Duodenal mucosa (tissue), 2 donors: ENCODE measurements around the gene COBL.

Experiments used
- H3K27ac ChIP-seq: one replicate; pipeline ENCODE4 v1.7.0; 2013; ENCODE audit warnings: low read depth, low read length
- H3K27me3 ChIP-seq, 2 donors: one replicate each; pipeline ENCODE4 v1.7.0; 2013; ENCODE audit warnings: low read length in 2 of 2, control low read depth in 1 of 2; ENCODE audit not compliant: insufficient read depth in 2 of 2, control insufficient read depth in 1 of 2
- H3K36me3 ChIP-seq, 2 donors: one replicate each; pipeline ENCODE4 v1.7.0; 2013; ENCODE audit warnings: low read length in 2 of 2, control low read depth in 1 of 2; ENCODE audit not compliant: insufficient read depth in 2 of 2, control insufficient read depth in 1 of 2
- H3K4me1 ChIP-seq, 2 donors: one replicate each; pipeline ENCODE4 v1.7.0; 2013; ENCODE audit warnings: low read length in 2 of 2, control low read depth in 1 of 2; ENCODE audit not compliant: insufficient read depth in 2 of 2, control insufficient read depth in 1 of 2
- H3K4me3 ChIP-seq, 2 donors: one replicate each; pipeline ENCODE4 v1.7.0; 2013; ENCODE audit warnings: low read length in 2 of 2, low read depth in 1 of 2
- H3K9ac ChIP-seq, 2 donors: one replicate each; pipeline ENCODE4 v1.7.0; 2013; ENCODE audit warnings: low read length in 2 of 2, low read depth in 1 of 2
- H3K9me3 ChIP-seq, 2 donors: one replicate each; pipeline ENCODE4 v1.7.0; 2013; ENCODE audit warnings: low read length in 2 of 2, control low read depth in 1 of 2; ENCODE audit not compliant: control insufficient read depth in 1 of 2

Gene COBL

DNA sequence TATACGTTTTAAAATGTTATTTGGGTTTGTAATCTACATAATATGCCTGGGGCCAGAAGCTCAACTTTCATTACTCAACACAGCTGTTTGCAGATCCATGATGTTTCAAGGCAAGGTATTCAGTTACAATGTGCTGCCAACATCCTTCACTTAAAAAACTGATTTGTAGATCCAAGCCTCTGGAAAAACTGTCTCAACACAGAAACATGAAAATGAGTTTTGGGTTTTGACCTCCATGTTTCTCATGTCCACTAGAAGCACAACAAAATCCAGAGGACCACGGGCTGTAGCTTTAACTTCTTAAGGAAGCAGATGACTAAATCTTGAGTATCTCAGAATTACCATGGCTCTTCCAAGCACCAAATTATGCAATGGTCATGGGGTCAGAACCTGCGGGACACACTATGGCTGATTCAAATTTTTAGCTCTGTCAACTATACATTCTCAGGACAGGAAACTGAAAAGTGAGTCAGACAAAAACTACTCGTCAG lies 286.9 kb downstream of the COBL start:
- H3K27ac ChIP-seq: no peak overlapping the region
- H3K27me3 ChIP-seq: no peaks in the 10 kb centered on the region
- no peak overlapping the region for H3K9ac ChIP-seq
- no peaks in the 10 kb centered on the region for H3K9me3 ChIP-seq
- H3K4me3 ChIP-seq: no peak overlapping the region
- H3K36me3 ChIP-seq: peaks cover 0 to 37% of the 10 kb centered on the region in 2 donors
- H3K4me1 ChIP-seq: peaks cover 0 to 11% of the 10 kb centered on the region in 2 donors

DNA sequence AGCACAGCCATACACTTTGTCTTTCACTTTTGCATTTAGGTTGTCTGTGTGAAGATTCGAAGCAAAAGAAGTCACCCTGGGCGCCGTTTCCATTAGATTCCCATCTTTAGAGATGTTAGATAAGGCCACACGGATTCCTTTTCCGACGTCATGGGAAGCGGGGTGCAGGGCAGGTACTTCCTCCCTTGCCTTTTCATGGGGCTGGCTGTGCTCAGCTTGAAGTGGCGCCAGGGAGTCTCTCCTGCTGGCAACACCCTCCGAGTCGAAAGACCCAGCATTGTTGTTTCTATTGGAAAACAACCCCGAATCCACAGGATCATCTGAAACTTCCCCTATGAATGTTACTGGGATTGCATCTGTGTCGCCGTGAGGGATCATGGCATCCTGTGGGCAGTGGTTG lies 287.5 kb downstream of the COBL start:
- Histone ChIP-seq H3K4me3 (no peak overlapping the region), H3K9ac (no peak overlapping the region), H3K9me3 (no peaks in the 10 kb centered on the region), H3K27ac (no peak overlapping the region), H3K36me3 (peaks cover 0 to 40% of the 10 kb centered on the region in 2 donors), H3K27me3 (no peaks in the 10 kb centered on the region), H3K4me1 (peaks cover 0 to 5% of the 10 kb centered on the region in 2 donors)

DNA sequence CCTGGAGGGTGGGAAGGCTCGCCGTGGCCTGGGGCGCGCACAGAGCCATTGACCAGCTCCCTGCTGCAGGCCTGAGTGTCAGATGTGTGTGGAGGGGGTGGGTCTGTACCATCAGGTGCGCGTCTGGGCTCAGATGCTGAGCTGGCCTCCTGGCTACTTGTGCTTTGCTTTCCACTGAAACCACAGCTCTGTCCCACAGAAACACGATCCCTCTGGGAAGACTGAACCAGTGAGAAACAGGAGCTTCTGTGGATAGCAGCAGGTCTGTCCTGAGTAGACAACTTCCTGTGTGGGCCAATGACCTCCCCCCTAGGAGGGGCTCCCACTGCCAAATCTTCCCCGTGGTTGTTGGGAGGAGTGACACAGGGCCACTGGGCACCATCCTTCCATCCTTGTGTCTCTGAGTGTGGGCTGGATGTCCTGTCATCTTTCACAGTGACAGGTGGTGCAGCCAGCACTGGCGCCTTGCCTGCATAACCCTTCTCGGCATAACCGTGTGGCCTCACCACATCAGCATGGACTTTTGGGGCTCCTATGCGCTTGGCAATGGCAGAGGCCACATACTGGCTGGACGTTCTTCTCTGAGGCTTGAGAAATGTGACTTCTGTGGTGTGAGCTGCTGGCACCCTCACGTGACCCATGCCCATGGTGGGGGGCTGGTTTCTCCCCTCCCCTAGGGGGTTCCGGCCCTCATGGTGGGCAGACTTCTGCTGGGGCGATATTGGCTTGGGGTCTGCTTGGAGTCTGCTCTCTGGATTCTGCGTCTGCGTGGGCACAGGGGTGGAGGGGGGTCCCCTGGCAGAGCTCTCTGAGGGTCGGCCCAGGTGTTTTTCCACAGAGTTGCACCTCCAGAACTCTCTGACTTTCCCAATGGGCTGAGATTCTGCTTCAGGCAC lies 288.4 kb downstream of the COBL start:
- H3K27me3 ChIP-seq: no peaks in the 10 kb centered on the region
- no peaks in the 10 kb centered on the region for H3K4me1 ChIP-seq
- no peaks in the 10 kb centered on the region for H3K9me3 ChIP-seq
- no peak overlapping the region for H3K27ac ChIP-seq
- H3K9ac ChIP-seq: no peak overlapping the region
- peaks cover 0 to 40% of the 10 kb centered on the region in 2 donors for H3K36me3 ChIP-seq
- H3K4me3 ChIP-seq: no peak overlapping the region

DNA sequence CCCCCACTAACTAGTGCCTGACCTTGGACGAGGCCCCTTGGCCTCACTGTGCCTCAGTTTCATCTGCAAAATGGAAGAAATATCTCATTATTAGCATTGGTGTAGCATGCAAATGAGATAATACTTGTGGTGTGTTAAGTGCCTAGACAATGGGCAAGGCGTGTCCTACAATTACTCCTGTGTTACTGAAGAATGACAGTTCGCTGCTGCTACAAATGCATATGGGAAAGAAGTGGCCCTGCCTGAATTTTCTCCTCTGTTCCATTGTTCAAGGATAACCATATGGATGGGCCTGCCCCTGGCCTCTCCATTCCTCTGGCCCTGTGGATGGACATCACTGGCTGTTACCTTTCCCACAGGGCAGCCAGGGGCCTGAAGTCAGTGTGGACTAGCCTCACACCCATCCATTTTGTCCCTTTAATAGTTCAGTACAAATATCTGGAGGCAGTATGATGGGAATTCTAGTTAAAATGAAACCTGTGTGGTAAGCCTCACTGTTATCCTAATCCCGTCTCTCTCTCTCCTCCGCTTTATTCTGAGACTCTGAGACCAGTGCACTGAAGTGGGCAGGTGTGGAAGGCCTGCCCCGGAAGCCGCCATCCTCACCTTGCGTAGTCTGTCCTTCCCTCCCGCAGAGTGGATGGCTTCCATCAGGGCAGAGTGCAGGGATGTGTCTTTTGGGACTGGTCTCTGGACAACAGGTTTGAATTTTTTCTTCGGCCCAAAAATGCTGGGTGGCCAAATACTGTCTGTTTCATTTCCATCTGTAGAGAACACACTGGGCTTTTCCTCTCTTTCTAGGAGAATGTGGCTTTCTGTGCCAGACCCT lies 289.3 kb downstream of the COBL start:
- H3K27ac ChIP-seq: no peak overlapping the region

DNA sequence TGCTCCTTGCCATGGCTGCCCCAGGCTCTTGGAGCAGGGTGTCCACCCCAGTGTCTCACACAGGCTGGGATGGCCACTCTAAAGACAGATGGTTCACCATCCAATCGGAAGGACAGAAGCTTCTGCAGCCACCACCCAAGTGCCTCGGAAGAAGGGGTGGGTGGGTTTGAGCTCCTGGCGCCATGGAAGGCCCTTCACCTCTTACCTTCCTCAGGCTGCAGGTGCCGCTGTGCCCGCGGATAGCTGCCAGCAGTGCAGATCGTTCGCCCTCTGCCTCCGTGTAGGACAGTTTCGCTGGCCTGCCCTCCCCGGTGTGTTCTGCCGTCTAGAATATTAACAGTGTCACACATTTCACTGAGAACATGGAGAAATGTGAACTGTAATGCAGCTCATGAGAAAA lies 290.3 kb downstream of the COBL start:
- Histone ChIP-seq H3K27ac (no peak overlapping the region), H3K36me3 (peaks cover 0 to 40% of the 10 kb centered on the region in 2 donors), H3K9me3 (no peaks in the 10 kb centered on the region), H3K27me3 (no peaks in the 10 kb centered on the region), H3K4me1 (no peaks in the 10 kb centered on the region), H3K4me3 (no peak overlapping the region), H3K9ac (no peak overlapping the region)

More for the DNA sequence above, 289.3 kb downstream of the COBL start:
- Histone ChIP-seq H3K36me3 (peaks cover 0 to 40% of the 10 kb centered on the region in 2 donors), H3K9me3 (no peaks in the 10 kb centered on the region), H3K4me3 (no peak overlapping the region), H3K9ac (no peak overlapping the region), H3K27me3 (no peaks in the 10 kb centered on the region), H3K4me1 (no peaks in the 10 kb centered on the region)

DNA sequence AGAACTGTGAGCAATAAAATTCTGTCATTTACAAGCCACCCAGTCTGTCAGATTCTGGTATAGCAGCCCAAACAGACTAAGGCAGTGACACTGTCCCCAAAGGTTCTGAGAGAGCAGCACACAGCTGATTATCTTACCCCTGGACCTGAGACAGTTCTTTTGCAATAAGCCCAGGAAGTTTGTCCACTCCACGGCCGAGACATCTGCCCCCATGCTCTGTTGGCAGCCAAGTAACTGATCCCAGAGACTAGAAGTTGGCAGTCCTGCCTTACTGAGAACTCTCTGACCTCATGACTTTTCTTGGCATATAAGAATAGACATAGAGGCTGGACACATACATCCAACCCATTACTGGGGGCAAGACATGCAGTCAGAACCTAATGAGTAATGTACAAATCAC lies 290.9 kb downstream of the COBL start:
- Histone ChIP-seq H3K9me3 (no peaks in the 10 kb centered on the region), H3K36me3 (peaks cover 0 to 37% of the 10 kb centered on the region in 2 donors), H3K4me3 (no peak overlapping the region), H3K9ac (no peak overlapping the region), H3K27ac (no peak overlapping the region), H3K27me3 (no peaks in the 10 kb centered on the region), H3K4me1 (no peaks in the 10 kb centered on the region)

DNA sequence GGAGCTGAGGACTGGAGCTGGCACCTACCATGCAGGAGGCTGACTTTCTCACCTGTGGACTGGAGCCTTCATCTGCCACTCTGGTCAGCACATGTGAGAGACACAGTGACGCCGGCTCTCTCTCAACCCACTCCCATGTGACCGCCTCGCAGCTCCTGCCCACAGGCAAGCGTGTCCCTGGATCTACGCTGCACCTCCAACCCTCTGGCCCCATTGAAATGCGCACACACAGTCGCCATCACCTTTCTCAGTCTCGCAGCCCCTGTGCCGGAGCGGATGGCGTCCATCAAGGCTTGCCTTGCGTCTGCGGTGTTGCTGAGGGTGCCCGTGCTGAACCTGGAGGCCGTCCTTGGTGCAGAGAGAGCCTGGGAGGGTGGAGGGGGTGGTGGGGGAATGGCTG lies 291.7 kb downstream of the COBL start:
- Histone ChIP-seq H3K9me3 (no peaks in the 10 kb centered on the region), H3K4me3 (no peak overlapping the region), H3K9ac (no peak overlapping the region), H3K27me3 (no peaks in the 10 kb centered on the region), H3K4me1 (no peaks in the 10 kb centered on the region), H3K36me3 (peaks cover 0 to 37% of the 10 kb centered on the region in 2 donors), H3K27ac (no peak overlapping the region)

DNA sequence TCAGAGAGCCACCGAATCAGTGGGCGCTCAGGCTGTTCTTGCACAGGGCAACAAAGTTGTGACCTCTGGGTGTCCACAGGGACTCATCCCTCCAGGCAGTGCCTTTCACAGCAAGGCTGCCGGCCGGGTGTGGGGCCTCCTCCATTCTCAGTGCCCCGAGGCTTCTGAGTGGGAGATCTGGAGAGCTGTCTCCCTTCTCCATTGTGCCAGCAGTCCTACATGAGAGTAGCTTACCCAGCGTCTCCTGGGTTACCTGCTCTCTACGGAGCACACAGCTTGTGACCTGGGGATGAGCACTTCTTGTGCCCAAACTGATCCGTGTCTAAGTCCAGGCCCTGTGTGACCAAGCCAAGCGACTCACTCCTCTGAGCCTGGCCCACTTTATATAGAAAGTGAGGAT lies 293.1 kb downstream of the COBL start:
- H3K4me3 ChIP-seq: no peak overlapping the region
- no peak overlapping the region for H3K9ac ChIP-seq
- H3K4me1 ChIP-seq: no peaks in the 10 kb centered on the region
- H3K36me3 ChIP-seq: peaks cover 3 to 32% of the 10 kb centered on the region in 2 donors
- H3K9me3 ChIP-seq: no peaks in the 10 kb centered on the region
- no peak overlapping the region for H3K27ac ChIP-seq
- no peaks in the 10 kb centered on the region for H3K27me3 ChIP-seq

DNA sequence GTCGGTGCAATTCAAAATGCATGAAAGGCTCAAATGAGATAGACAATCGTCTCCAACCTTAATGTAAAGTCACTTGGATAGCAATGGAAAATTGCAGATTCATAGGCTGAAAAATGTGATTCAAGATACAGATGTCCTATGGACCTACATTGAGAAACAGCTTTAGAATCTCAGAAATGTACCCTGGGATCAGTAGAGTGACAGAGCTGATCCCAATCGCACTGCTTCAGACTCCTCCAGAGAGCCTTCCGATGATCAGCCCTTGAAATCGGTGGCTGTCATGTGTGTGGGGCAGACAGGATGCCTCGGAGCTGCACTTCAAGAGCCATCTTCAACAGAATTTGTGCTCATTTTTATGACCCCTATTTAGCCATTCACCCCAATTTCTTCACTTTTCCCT lies 293.8 kb downstream of the COBL start:
- Histone ChIP-seq H3K9me3 (no peaks in the 10 kb centered on the region), H3K4me1 (no peaks in the 10 kb centered on the region), H3K9ac (no peak overlapping the region), H3K27me3 (no peaks in the 10 kb centered on the region), H3K27ac (no peak overlapping the region), H3K4me3 (no peak overlapping the region), H3K36me3 (peaks cover 3 to 26% of the 10 kb centered on the region in 2 donors)
